Measurements from ENCODE around the gene HJV.
"Not testable (repeated sequence)": the region's sequence is repeated elsewhere in the genome, so short reads cannot be mapped to it uniquely, and the experiment has no call there.

HJV gene, protein sequence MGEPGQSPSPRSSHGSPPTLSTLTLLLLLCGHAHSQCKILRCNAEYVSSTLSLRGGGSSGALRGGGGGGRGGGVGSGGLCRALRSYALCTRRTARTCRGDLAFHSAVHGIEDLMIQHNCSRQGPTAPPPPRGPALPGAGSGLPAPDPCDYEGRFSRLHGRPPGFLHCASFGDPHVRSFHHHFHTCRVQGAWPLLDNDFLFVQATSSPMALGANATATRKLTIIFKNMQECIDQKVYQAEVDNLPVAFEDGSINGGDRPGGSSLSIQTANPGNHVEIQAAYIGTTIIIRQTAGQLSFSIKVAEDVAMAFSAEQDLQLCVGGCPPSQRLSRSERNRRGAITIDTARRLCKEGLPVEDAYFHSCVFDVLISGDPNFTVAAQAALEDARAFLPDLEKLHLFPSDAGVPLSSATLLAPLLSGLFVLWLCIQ

DNA sequence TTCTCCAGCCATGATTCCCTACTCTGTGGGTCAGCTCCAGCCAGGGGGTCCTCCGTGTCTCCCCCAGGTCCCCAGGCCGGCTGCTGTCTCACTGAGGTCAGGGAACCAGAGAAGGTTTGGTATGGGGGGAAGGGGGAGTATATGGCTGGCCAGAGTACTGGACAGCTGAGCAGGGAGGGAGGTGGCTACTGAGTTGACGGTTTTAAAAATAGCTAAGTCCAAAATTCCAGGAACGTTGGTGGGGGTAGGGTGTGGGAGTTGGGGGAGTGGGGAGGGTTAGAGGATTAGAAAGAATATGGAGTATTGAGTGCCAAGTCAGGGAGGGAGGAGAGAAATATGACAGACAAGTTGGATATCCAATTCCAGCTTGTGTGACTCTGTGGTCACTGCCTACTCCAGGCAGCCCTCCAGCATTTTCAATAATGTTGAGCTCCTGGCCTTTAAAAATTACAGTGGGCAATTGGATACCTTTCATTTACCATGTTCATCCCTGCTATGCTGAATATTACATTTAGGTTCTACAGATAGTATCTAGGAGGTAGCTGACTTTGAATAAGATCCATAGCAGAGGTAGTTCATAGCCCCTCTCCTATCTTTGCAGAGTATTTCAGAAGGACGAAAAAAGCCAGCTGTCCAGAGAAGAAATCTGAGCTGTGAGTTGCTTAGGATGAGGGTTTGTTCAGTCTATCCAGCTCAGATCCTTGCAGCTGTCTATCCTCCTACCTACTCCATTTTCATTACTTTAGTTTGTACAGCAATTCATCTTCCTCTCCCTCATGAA, at the start of gene HJV:
Gene HJV, minus strand, starts transcription at position 114 of the 781 bp plus-strand sequence. CDS start 1,504 bp downstream, outside the sequence.
- DNase-seq = no peak

DNA sequence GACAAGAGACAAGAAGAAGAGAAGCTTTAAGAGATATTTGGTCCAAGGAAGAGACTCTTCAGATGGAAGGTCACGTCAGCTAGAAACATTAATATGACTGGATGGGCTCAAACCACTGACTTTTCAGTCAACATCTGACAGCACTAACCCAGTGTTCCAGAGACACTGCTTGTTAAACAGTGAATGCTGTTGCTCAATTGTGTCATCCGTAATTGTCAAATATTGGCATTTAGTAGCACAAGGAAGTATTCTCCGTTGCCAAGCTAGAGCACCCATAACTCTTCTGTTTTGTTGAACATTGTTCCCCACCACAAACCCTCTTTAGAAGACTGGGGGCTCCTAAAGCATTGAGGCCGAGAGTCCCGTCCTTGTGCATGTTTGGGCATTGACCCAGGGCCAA, 37.6 kb upstream of the HJV start:
- not testable (repeated sequence) for DNase-seq

DNA sequence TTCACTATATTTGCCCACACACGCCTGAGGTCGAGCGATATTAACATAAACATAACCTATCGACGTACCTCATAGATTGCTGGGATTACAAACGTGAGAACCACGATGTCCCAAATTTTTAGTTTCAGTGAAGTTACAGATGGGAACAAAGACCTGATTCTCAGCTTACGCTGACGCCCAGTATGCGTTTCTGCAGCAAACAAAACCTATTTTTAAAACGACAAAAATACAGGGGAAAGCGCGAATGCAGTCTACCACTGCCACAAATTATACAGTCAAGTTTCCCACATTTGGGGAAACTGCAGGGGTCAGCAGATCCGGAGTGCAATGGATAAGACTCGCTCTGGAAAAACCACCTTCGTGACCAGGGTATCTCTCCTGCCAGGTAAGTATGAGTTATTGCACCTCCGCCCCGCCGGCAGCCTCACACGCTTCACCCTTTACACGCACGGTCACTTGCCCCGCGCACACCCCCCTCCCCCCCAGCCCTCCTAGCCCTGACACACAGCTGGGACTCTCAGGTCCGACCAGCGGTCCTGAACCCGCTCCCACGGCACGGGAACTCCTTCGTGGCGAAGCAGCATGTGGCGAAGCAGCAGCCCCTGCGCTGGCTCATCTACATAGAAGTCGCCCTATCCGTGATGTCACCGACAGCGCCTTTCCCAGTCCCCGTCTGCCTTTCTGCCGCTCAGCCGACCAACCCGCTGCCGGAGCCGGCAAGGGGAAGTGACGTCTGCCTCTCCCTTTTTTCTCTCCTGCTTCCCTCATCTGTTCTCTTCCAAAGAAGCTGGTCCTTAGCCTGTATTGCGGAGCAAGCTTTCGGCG, 30.5 kb upstream of the HJV start:
- peak; percentile 95 for DNase-seq

DNA sequence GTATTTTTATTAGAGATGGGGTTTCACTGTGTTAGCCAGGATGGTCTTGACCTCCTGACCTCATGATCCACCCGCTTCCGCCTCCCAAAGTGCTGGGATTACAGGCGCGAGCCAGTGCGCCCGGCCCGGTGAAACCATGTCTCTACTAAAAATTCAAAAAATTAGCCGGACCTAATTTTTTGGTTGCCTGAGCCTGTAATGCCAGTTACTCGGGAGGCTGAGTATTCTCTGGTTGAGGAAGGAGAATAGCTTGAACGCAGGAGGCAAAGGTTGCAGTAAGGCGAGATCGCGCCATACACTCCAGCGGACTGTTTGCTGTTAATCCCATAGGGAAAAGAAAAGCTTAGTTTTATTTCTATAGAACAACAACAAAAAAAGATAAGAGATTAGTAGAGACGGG, 29.9 kb upstream of the HJV start:
- no peak for DNase-seq

DNA sequence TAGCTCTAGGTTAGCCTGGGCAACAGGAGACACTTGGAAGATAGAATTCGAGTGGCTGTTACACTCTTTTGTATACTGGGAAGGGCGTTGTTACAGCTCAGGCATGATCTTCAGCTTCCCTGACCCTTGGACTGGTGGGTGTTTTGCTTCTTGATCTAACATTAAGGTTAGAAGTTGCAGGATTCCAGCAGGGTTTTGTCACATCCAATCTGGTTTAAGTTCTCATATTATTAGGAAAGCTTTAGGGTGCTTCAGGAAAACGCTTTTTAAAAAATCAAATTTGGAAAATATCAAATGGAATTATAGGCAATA, 29.1 kb upstream of the HJV start:
- DNase-seq = not testable (repeated sequence)

DNA sequence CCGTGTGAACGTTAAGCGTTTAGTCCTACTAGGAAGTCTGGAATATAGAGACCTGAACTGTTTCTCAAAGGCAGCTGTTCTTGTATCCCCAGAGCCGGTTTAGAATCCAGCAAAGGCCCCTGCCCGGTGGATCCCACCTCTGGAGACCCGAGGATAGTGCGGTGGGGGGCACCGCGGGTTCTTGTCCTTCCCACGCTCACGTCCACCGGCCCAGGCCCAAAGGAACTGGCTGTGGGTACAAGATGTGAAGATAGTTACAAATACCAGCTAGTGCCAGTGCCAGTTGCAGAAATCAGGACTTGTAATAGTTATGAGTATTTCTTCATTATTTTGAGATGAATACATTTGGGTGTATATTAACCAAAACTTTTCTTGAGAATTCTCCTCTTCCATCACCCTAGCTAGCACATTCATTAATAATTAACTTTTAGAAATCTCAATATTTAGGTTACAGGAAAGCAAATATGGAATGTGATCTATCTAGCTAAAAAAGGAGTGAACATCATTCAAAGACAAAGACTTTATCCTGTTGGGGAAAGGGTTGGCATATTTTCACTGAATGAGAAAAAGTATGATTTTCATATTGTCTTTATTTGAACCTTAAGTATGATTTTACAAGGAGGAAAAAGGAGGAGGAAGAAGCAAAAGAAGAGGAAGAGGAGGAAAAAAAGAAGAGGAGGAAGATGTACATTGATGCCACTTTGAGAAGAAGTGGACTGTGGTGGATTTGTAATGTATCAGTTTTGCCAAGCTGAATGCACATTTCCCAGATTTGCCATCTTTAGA, 28.5 kb upstream of the HJV start:
- DNase-seq = not testable (repeated sequence)

DNA sequence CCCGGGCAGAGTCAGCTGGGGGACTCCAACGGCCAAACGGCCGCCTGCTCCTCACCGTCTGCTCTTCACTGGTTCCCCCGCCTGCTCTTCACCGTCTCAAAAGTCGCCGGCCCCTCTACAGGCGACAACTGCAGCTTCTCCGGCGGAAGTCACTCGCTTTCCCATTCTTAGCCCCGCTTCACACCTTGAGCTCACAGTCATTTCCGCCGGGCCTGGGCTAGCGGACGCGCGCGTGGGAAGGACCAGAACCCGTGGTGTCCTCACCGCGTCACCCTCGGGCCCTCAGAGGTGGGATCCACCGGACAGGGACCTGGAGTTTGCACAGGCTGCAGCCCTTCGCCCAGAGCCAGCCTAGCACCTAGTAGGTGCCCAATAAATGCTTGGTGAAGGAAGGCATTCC, 27.9 kb upstream of the HJV start:
- no peak for DNase-seq

DNA sequence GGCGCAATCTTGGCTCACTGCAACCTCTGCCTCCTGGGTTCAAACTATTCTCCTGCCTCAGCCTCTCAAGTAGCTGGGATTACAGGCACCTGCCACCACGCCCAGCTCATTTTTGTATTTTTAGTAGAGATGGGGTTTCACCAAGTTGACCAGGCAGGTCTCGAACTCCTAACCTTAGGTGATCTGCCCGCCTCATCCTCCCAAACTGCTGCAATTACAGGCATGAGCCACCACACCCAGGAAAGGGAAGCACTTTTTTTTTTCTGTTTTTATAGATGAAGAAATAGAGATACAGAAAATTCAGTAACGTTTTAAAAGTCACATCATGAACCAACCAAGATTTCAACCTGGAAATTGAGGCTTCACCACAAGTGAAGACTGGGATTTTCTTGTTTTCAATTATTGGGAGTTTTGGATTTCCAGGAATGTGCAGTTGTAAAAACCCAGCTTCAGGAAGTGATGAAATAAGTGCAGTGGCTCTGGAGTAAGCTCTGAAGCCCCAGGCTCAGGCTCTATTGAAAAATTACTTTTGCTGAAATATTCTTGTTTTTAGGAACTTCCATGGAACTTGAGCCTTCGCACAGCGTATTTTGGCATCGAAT, 27.1 kb upstream of the HJV start:
- DNase-seq = not testable (repeated sequence)

DNA sequence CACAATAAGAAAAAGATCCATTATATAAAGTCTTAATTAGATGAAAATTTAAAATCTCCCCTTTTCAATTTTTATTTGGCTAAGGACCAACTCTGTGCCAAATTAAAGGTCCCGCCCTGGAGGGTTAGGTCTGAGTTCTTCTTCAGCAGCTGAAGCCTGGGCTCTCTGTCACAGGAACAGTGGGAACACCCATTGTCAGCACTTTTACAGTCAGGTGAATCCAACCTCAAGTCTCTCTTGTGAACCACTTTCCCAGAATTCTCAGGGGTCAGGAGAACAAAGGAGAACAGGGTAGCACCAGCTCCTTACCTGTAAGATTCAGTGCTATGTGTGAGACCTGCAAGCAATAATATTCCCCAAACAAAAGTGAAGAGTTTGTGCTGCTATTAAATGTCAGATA, 25.1 kb upstream of the HJV start:
- no peak for DNase-seq

DNA sequence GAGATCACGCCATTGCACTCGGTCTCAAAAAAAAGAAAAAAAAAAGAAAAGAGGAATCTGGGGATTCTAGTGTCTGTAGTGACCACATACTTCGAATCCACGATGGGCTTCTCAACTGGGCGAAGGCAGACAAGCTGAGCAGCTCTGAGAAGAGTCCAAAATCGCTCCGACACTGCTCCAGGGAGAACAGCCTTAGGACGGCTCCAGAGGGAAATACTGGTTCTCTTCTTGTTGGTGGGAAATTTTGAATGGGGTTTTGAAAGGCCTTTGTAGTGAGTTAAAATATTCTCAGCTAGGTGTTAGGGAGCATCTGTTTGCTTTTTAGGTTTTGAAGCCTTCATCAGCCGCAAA, 18.3 kb upstream of the HJV start:
- no peak for DNase-seq

DNA sequence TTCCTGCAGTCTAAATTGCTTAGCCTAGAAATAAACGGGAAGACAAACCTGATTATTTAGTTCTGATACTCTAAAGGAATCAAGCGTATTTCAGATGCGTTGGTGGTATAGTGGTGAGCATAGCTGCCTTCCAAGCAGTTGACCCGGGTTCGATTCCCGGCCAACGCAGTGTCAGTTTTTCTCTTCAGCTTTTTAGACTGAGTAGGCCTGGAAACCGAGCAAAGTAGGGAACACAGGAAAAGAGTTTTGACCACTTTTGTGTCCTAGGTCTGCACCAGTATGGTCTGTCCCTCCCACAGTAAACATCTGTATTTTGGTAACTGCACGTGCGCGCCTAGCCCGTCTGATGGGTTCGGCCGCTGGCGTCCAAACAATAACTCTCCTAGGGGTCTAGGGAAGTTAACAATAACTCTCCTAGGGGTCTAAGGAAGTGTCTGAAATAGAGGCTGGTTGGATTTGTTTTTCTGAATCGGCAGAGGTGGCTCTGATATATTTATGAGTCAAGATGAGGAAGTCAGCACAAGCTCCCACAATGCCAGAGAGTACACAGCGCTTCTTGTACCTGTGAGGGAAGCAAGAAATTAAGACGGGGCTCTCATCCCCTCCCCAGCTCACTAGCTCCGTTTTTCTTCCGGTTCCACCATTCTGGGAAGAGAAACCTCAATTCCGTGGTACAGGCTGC, 15.6 kb upstream of the HJV start:
- peak; percentile 90 for DNase-seq

DNA sequence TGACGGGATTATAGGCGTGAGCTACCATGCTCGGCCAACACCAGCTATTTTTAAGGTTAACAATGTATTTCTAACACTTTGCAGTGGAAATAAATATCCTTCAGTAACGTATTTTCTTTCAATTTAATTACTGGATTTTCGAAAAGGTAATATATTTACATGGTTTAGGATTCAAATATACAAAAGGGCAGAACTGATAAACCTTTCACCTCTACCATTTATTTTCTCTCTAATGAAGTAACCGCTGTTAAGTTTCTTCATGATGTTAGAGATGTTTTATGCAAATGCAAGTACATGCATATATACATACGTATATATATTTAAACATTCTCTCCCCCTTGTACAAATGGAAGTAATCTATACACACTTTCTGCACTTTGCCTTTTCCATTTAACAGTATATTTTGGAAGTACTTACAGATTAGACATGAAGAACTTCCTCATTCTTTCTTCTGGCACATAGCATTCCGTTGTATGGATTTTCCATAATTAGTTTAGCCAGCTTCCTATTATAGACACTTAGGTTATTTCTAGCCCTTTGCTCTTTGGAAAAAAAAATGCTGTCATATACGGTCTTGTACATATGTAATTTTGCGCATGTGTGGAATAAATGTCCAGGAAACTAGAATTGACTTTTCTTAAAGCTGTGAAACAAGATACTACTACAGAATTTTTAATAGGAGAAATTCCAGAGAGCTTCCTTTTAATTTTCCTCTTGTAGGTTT, 14.9 kb upstream of the HJV start:
- DNase-seq = no peak

DNA sequence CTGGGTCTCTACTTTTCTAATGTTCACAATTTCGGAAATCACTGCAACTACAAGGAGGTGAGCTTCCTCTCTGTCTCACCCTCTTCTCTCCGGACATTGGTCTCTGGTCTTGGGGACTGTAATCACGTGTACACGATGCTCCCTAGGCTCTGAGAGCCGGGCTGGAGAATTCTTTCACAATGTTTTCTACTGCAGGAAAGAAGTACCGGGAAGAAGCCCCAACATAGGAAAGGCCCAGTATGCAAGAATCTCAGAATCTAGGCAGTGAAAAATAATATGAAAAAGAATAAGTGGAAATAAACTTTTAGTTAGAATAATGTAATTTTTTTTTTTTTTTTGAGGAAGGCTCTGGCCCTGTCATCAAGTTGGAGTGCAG, 13.5 kb upstream of the HJV start:
- no peak for DNase-seq

DNA sequence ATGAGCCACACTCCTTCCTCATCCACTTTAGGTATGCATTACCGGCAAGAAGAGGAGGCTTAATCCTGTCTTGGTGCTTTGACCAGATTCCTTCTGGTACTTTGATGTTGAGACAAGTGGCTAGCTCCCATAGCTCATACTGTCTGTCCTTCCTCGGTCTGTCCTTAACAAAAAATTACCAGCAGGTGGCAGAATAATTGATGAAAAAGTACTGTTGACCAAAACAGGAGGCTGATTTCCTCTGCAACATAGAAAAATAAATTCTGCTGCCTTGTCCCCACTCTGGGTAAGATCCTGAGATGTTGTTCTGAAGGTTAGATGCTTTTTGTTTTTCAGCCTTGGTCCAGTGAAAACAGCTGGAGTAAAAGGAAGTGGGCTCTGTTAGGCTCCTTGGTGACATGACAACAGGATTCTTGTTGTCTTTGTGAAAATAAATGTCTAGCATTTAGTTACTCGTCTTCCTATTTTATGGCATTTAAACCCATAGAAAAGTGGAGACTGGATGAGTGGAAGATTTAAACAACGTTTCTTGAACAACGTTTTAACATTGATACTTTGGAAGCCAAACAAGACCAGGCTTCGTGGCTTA, 11.2 kb upstream of the HJV start:
- peak; percentile 68 for DNase-seq

DNA sequence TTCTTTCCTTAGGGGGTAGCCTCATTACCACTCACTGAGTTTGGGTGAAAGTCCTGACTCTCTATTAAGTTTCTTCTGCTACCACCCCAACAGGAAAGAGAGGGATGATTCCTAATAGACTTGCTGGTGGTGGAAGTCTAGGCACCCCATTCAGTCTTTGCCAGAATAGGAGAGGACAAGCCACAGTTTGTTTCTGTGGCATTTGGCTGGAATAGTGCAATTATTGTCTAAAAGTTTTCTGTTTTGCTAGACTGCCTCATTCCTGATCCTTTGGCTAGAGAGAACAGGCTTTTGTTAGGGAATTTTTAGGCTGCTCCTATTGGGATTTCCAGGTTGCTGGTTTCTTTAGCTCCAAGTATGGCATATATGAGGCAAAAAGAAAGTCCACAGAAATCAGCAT, 9.9 kb upstream of the HJV start:
- no peak for DNase-seq

DNA sequence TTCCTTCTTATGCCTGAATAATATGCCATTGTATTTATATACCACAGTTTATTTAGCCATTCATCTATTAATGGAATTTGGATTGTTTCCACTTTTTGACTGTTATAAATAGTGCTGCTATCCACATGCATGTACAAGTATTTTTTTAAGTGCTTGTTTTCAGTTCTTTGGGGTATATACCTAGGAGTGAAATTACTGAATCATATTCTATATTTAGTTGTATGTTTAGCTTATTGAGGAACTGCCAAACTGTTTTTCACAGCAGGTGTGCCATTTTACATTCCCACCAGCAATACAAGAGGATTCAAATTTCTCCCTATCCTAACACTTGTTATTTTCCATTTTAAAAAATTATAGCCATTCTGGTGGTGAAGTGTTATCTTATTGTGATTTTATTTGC, 7.6 kb upstream of the HJV start:
- DNase-seq = no peak

DNA sequence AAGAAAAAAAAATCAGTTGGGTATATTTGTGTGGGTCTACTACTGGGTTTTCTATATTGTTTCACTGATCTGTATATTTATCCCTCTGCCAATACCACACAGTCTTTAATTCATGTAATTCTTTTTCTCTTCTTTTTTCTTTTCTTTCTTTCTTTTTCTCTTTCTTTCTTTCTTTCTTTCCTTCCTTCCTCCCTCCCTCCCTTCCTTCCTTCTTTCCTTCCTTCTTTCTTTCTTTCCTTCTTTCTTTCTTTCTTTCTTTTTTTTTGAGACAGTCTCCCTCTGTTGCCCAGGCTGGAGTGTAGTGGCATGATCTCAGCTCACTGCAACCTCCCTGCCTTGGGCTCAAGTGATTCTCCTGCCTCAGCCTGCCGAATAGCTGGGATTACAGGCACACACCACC, 5.1 kb upstream of the HJV start:
- DNase-seq = not testable (repeated sequence)

DNA sequence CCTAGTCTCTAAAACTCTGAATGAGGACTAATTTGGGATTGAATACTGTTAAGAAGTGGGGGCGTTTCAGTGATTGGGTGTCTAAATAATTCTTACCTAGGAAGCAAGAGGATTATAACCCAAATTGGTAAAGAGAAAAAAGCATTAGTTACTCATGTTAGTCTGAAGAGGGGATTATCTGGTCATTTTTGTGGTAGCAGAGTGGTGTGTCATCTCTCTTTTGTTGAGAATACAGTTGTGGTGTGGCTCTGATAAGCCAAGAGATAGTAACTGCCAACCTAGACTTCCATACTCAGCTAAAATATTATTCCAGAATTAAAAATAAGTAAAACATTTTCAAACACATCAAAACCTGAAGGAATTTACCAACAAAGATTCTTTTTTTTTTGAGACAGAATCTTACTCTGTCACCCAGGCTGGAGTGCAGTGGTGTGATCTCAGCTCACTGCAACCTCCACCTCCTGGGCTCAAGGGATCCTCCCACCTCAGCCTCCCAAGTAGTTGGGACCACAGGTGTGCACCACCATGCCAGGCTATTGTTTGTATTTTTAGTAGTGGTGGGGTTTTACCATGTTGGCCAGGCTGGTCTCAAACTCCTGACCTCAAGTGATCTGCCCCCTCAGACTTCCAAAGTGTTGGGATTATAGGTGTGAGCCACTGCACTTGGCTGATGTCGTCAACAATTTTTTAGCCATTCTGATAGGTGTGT, 4.4 kb upstream of the HJV start:
- DNase-seq = not testable (repeated sequence)

DNA sequence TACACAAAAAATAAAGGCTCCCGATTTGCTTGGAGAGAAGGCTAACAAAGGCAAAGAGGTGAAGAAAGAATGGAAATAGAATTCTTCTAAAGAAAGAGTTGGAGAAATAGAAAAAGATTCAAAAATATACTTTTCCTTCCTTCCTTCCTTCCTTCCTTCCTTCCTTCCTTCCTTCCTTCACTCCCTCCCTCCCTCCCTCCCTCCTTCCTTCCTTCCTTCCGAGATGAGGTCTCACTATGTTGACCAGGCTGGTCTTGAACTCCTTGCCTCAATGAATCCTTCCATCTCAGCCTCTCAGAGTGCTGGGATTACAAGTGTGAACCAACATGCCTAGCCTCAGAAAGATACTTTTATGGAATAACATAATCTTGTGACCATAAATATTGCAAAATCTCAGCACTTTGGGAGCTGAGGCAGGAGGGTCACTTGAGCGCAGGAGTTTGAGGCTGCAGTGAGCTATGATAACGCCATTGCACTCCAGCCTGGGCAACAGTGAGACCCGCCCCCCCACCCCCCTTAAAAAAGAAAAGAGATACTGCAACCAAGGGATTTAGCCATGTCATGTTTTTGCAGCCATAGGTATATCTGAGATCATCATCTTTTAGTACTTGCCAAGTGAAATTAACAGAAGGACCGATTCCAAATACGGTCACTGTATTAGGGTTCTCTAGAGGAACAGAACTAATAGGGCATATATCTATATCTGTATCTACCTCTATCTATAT, 1.0 kb upstream of the HJV start:
- no peak for DNase-seq
